Measurements from ENCODE around the gene TSPEAR. TPM values are rescaled to one million over a fixed set of nuclear protein-coding genes. Genes with fewer than 3 reads are reported as not detected.

Gene TSPEAR
- total RNA-seq, 1 experiment from 2014 or later, result not detected

DNA sequence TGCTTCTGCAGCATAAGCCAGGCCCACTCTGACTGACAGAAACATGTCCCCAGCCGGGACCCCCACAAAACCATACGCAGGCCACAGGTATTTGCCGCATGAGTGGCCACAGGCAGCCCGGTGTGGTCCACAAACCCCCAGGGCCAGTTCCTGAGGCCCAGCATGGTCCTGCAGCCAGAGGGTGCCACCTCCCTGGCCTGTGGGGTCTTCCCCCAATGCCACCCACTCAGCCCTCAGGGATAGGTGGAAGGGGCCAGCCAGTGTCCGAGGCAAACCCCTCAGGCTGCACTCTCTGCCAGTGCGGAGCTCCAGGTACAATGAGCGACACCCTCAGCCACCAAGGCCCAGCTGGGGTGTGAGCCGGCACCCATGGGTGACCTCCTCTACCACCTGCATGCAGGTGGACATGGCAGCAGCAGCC lies 46.8 kb upstream of the TSPEAR start:
- Histone ChIP-seq H3K9me3 (ENCODE audit: control insufficient read depth, insufficient read depth, low read depth, low read length) (no peaks in the 10 kb centered on the region), H3K4me1 (ENCODE audit: control insufficient read depth, insufficient read depth, low read length) (no peaks in the 10 kb centered on the region), H3K27me3 (ENCODE audit: control insufficient read depth, insufficient read depth, low read length) (no peaks in the 10 kb centered on the region), H3K36me3 (ENCODE audit: control insufficient read depth, insufficient read depth, low read length) (no peaks in the 10 kb centered on the region), H3K27ac (ENCODE audit: low read length) (no peak overlapping the region), H3K4me3 (ENCODE audit: low read depth in 2 of 2, low read length in 2 of 2) (no peak overlapping the region)
- in situ Hi-C loops (cut with HindIII; ENCODE audit: low pct_unique_long_range_greater_than_20kb, low sequenced_read_pairs), result no loop called here
- no TSS peak for BruUV-seq (replicated peaks)
- CTCF ChIA-PET, result interaction anchor here (0.6 kb wide), 1 partner anchor 153 kb away, joined by 3 read pairs; no protein-coding TSS in a partner anchor
- no peak for ATAC-seq
- DNase-seq (ENCODE audit: low read depth, low spot score), result no peak
- TF ChIP-seq, protein P1, sequence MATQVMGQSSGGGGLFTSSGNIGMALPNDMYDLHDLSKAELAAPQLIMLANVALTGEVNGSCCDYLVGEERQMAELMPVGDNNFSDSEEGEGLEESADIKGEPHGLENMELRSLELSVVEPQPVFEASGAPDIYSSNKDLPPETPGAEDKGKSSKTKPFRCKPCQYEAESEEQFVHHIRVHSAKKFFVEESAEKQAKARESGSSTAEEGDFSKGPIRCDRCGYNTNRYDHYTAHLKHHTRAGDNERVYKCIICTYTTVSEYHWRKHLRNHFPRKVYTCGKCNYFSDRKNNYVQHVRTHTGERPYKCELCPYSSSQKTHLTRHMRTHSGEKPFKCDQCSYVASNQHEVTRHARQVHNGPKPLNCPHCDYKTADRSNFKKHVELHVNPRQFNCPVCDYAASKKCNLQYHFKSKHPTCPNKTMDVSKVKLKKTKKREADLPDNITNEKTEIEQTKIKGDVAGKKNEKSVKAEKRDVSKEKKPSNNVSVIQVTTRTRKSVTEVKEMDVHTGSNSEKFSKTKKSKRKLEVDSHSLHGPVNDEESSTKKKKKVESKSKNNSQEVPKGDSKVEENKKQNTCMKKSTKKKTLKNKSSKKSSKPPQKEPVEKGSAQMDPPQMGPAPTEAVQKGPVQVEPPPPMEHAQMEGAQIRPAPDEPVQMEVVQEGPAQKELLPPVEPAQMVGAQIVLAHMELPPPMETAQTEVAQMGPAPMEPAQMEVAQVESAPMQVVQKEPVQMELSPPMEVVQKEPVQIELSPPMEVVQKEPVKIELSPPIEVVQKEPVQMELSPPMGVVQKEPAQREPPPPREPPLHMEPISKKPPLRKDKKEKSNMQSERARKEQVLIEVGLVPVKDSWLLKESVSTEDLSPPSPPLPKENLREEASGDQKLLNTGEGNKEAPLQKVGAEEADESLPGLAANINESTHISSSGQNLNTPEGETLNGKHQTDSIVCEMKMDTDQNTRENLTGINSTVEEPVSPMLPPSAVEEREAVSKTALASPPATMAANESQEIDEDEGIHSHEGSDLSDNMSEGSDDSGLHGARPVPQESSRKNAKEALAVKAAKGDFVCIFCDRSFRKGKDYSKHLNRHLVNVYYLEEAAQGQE (IDR thresholded peaks at IDR 0.05; ENCODE audit: insufficient read depth in 1 of 2, low read depth in 2 of 2, low read length in 1 of 2), result no peak
- TF ChIP-seq POLR2AphosphoS5 (IDR thresholded peaks at IDR 0.05; ENCODE audit: low read depth, low read length) (no peak), TCF7L2 (IDR thresholded peaks at IDR 0.05; ENCODE audit: low read depth, low read length) (no peak), SIN3A (IDR thresholded peaks at IDR 0.05; ENCODE audit: borderline replicate concordance, insufficient read depth, low read depth, low read length) (no peak)
- TF ChIP-seq, protein P2, sequence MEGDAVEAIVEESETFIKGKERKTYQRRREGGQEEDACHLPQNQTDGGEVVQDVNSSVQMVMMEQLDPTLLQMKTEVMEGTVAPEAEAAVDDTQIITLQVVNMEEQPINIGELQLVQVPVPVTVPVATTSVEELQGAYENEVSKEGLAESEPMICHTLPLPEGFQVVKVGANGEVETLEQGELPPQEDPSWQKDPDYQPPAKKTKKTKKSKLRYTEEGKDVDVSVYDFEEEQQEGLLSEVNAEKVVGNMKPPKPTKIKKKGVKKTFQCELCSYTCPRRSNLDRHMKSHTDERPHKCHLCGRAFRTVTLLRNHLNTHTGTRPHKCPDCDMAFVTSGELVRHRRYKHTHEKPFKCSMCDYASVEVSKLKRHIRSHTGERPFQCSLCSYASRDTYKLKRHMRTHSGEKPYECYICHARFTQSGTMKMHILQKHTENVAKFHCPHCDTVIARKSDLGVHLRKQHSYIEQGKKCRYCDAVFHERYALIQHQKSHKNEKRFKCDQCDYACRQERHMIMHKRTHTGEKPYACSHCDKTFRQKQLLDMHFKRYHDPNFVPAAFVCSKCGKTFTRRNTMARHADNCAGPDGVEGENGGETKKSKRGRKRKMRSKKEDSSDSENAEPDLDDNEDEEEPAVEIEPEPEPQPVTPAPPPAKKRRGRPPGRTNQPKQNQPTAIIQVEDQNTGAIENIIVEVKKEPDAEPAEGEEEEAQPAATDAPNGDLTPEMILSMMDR (IDR thresholded peaks at IDR 0.05), result no peak
- intact Hi-C loops (cut with micrococcal nuclease; ENCODE audit: unreplicated experiment), result no loop called here
- POLR2A ChIA-PET, result interaction anchor here (0.6 kb wide), 1 partner anchor 82 kb away, joined by 8 read pairs; no protein-coding TSS in a partner anchor

DNA sequence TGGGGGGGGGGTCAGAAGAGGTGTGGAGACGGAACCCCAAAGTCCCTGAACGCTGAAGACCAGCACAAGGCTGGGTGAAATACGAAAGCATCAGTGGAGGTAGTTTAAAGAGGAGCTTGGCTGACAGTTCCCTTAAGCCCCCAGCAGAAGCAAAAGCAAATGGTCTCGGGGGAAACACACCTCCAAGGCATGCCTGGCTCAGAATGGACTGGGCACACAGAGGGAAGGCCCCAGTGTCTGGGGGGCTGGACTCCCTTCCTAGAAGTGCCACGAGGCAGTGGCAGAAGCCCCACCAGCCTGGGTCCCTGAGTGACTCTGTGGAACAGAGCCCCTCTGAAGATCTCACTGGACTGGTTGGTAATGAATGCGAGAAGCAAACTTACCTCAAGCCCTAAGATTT lies 46.4 kb upstream of the TSPEAR start:
- TF ChIP-seq, protein P2 (IDR thresholded peaks at IDR 0.05), result no peak
- TF ChIP-seq, protein P1 (IDR thresholded peaks at IDR 0.05; ENCODE audit: insufficient read depth in 1 of 2, low read depth in 2 of 2, low read length in 1 of 2), result no peak
- TF ChIP-seq TCF7L2 (IDR thresholded peaks at IDR 0.05; ENCODE audit: low read depth, low read length), result no peak
- TF ChIP-seq POLR2AphosphoS5 (IDR thresholded peaks at IDR 0.05; ENCODE audit: low read depth, low read length), result no peak
- no peak for TF ChIP-seq SIN3A (IDR thresholded peaks at IDR 0.05; ENCODE audit: borderline replicate concordance, insufficient read depth, low read depth, low read length)
- intact Hi-C loops (cut with micrococcal nuclease; ENCODE audit: unreplicated experiment), result no loop called here
- H3K4me1 ChIP-seq (ENCODE audit: control insufficient read depth, insufficient read depth, low read length), result peaks cover 3% of the 10 kb centered on the region
- no peak for DNase-seq (ENCODE audit: low read depth, low spot score)
- no peak overlapping the region for H3K27ac ChIP-seq (ENCODE audit: low read length)
- no peak for ATAC-seq
- POLR2A ChIA-PET, result interaction anchor here (0.6 kb wide), 1 partner anchor 82 kb away, joined by 8 read pairs; no protein-coding TSS in a partner anchor
- BruUV-seq (replicated peaks), result no TSS peak
- CTCF ChIA-PET, result no interaction called here
- H3K36me3 ChIP-seq (ENCODE audit: control insufficient read depth, insufficient read depth, low read length), result no peaks in the 10 kb centered on the region
- no peaks in the 10 kb centered on the region for H3K9me3 ChIP-seq (ENCODE audit: control insufficient read depth, insufficient read depth, low read depth, low read length)
- no peak overlapping the region for H3K4me3 ChIP-seq (ENCODE audit: low read depth in 2 of 2, low read length in 2 of 2)
- in situ Hi-C loops (cut with HindIII; ENCODE audit: low pct_unique_long_range_greater_than_20kb, low sequenced_read_pairs), result no loop called here
- H3K27me3 ChIP-seq (ENCODE audit: control insufficient read depth, insufficient read depth, low read length), result no peaks in the 10 kb centered on the region
